Sigmoid colon (tissue), 4 donors: ENCODE measurements around the gene CCDC171.

Source experiments
- EP300 ChIP-seq, 4 donors: sonication (generic); formaldehyde crosslinking; IDR thresholded peaks; one replicate each; pipeline ENCODE4 v1.6.1; 2017; ENCODE audit warnings: antibody characterized with exemption in 4 of 4
- POLR2A ChIP-seq, 2 donors: fragments of 450-650 bp; IDR thresholded peaks; one replicate each; pipeline ENCODE4 v1.6.1; 2016; ENCODE audit warnings: antibody characterized with exemption in 2 of 2, mild to moderate bottlenecking in 2 of 2, moderate library complexity in 2 of 2
- POLR2AphosphoS5 ChIP-seq, 4 donors: sonication (generic); formaldehyde crosslinking; IDR thresholded peaks; one replicate each; pipeline ENCODE4 v1.6.1; 2017; ENCODE audit warnings: antibody characterized with exemption in 4 of 4
- TF ChIP-seq, protein P1 (sequence below), 4 experiments: fragments of 450-650 bp in 3 of 4; fragments of 200-600 bp in 1 of 4; IDR thresholded peaks; one replicate each; pipeline ENCODE4 v1.5.1; 2016 to 2019; ENCODE audit warnings: antibody characterized with exemption in 4 of 4, mild to moderate bottlenecking in 3 of 4, moderate library complexity in 2 of 4

DNA sequence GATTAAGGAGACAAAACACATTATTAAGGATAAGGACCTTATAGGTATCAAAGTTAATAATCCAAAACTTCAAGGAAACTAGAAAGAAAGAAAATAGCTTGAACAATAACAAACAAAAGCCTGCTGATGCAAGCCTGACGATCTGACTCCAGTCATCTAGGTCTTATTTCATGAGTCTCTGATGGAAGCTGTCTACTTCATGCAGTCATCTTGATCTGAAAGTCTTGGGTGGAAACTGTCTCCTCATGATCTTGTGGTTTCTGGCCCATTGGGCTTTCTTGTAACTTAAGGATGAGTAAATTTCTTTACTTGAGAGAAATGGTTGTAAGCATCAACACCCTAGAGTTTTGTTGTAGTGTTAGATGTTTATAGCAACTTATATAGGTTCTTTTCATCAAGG, 21.5 kb upstream of the CCDC171 start:
- TF ChIP-seq, protein P1, sequence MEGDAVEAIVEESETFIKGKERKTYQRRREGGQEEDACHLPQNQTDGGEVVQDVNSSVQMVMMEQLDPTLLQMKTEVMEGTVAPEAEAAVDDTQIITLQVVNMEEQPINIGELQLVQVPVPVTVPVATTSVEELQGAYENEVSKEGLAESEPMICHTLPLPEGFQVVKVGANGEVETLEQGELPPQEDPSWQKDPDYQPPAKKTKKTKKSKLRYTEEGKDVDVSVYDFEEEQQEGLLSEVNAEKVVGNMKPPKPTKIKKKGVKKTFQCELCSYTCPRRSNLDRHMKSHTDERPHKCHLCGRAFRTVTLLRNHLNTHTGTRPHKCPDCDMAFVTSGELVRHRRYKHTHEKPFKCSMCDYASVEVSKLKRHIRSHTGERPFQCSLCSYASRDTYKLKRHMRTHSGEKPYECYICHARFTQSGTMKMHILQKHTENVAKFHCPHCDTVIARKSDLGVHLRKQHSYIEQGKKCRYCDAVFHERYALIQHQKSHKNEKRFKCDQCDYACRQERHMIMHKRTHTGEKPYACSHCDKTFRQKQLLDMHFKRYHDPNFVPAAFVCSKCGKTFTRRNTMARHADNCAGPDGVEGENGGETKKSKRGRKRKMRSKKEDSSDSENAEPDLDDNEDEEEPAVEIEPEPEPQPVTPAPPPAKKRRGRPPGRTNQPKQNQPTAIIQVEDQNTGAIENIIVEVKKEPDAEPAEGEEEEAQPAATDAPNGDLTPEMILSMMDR (IDR thresholded peaks at IDR 0.05) = no peak
- no peak for TF ChIP-seq POLR2AphosphoS5 (IDR thresholded peaks at IDR 0.05)
- TF ChIP-seq POLR2A (IDR thresholded peaks at IDR 0.05) = no peak
- TF ChIP-seq EP300 (IDR thresholded peaks at IDR 0.05) = no peak
